Body of pancreas (tissue), 4 donors: ENCODE results near the gene LHFPL6.

Experiments
- CTCF ChIP-seq, 7 experiments: fragments of 450-650 bp in 4 of 7; fragments of 200-600 bp in 3 of 7; sonication (generic) in 3 of 7; IDR thresholded peaks; one replicate each; pipeline ENCODE4 v1.5.1; 2016 to 2019; ENCODE audit warnings: antibody characterized with exemption in 7 of 7
- POLR2A ChIP-seq, 3 donors: fragments of 450-650 bp; IDR thresholded peaks; one replicate each; pipeline ENCODE4 v1.6.1; 2016; ENCODE audit warnings: antibody characterized with exemption in 3 of 3, mild to moderate bottlenecking in 2 of 3

GRCh38 chr13:39297664-39298171, 305.3 kb downstream of the LHFPL6 start:
- TF ChIP-seq CTCF (IDR thresholded peaks at IDR 0.05) (no peak), POLR2A (IDR thresholded peaks at IDR 0.05) (no peak)
